ENCODE data around the gene PTPRM.

PTPRM gene

GRCh38 chr18:8351161-8351560 lies 784.0 kb downstream of the PTPRM start:
- no peak for DNase-seq

- no peak for DNase-seq
Measured at GRCh38 chr18:8354304-8354703, 787.2 kb downstream of the PTPRM start.

- no peak for DNase-seq
Measured at GRCh38 chr18:8356001-8356400, 788.9 kb downstream of the PTPRM start.

GRCh38 chr18:8357320-8357719 lies 790.2 kb downstream of the PTPRM start:
- no peak for DNase-seq

GRCh38 chr18:8358033-8358765 lies 791.1 kb downstream of the PTPRM start:
- DNase-seq, result no peak

- no peak for DNase-seq
Measured at GRCh38 chr18:8359076-8359475, 792.0 kb downstream of the PTPRM start.

GRCh38 chr18:8359481-8359880 lies 792.4 kb downstream of the PTPRM start:
- DNase-seq, result no peak

GRCh38 chr18:8361941-8362471 lies 794.9 kb downstream of the PTPRM start:
- no peak for DNase-seq

- no peak for DNase-seq
Measured at GRCh38 chr18:8362863-8363262, 795.7 kb downstream of the PTPRM start.

GRCh38 chr18:8364385-8364784 lies 797.3 kb downstream of the PTPRM start:
- DNase-seq, result no peak

GRCh38 chr18:8365006-8365405 lies 797.9 kb downstream of the PTPRM start:
- DNase-seq, result no peak

GRCh38 chr18:8365528-8365927 lies 798.4 kb downstream of the PTPRM start:
- no peak for DNase-seq

GRCh38 chr18:8366070-8366469 lies 799.0 kb downstream of the PTPRM start:
- no peak for DNase-seq

- no peak for DNase-seq
Measured at GRCh38 chr18:8366656-8367055, 799.5 kb downstream of the PTPRM start.

GRCh38 chr18:8367217-8367988 lies 800.3 kb downstream of the PTPRM start:
- DNase-seq, result no peak

GRCh38 chr18:8368512-8369217 lies 801.5 kb downstream of the PTPRM start:
- DNase-seq, result no peak

GRCh38 chr18:8373486-8373885 lies 806.4 kb downstream of the PTPRM start:
- no peak for DNase-seq

GRCh38 chr18:8374676-8375075 lies 807.6 kb downstream of the PTPRM start:
- no peak for DNase-seq

GRCh38 chr18:8375249-8375648 lies 808.1 kb downstream of the PTPRM start:
- DNase-seq, result no peak

GRCh38 chr18:8376113-8376512 lies 809.0 kb downstream of the PTPRM start:
- DNase-seq, result no peak

GRCh38 chr18:8379187-8379941 lies 812.2 kb downstream of the PTPRM start:
- no peak for DNase-seq

GRCh38 chr18:8380006-8380405 lies 812.9 kb downstream of the PTPRM start:
- DNase-seq, result no peak

- no peak for DNase-seq
Measured at GRCh38 chr18:8380926-8381325, 813.8 kb downstream of the PTPRM start.

Measured in activated effector memory CD4-positive, alpha-beta T cell treated with Interleukin-2 at 50 U/mL for 16 hours (primary cell).